ENCODE measurements around the gene FBXW4.

FBXW4 gene

DNA sequence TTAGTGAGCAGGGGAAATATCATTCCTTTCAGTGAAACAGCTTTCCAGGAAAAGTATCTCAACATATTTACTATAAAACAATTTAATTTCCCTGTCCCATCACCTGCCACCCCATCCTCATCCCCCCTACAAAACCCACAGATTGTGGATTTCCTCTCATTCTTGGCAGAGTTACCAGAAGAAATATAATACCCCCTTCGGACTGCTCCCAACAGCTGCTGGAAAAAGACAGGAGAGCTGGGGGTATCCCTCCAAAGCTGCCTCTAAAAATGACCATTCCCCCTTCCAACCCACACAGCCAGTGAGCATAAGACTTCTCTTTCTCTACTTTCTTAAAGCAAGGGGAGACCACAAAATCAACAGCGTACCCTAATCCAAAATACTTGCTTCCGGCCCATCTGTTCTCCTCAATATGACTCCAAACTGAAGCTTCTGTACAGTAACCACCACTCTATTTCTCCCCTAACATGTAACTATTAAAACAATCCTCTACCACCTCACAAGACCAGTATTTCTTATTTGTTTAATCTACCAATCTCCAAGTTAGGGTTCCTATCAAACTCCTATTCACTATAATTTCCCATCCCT is 7.8 kb downstream of the FBXW4 start:
- no peak overlapping the region for H3K4me3 ChIP-seq (ENCODE audit: low read depth, low read length)
- in situ Hi-C loops (cut with HindIII; ENCODE audit: low pct_ligation_motif_present, low sequenced_read_pairs): no loop called here
- H3K27me3 ChIP-seq (replicated peaks): no peaks in the 10 kb centered on the region
- TF ChIP-seq, protein P1, sequence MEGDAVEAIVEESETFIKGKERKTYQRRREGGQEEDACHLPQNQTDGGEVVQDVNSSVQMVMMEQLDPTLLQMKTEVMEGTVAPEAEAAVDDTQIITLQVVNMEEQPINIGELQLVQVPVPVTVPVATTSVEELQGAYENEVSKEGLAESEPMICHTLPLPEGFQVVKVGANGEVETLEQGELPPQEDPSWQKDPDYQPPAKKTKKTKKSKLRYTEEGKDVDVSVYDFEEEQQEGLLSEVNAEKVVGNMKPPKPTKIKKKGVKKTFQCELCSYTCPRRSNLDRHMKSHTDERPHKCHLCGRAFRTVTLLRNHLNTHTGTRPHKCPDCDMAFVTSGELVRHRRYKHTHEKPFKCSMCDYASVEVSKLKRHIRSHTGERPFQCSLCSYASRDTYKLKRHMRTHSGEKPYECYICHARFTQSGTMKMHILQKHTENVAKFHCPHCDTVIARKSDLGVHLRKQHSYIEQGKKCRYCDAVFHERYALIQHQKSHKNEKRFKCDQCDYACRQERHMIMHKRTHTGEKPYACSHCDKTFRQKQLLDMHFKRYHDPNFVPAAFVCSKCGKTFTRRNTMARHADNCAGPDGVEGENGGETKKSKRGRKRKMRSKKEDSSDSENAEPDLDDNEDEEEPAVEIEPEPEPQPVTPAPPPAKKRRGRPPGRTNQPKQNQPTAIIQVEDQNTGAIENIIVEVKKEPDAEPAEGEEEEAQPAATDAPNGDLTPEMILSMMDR (IDR thresholded peaks at IDR 0.05; ENCODE audit: low read depth, low read length, missing control alignments): no peak
- no peaks in the 10 kb centered on the region for H3K36me3 ChIP-seq (replicated peaks)
- H3K27ac ChIP-seq: peak overlapping the region; percentile 26
- DNase-seq: no peak

DNA sequence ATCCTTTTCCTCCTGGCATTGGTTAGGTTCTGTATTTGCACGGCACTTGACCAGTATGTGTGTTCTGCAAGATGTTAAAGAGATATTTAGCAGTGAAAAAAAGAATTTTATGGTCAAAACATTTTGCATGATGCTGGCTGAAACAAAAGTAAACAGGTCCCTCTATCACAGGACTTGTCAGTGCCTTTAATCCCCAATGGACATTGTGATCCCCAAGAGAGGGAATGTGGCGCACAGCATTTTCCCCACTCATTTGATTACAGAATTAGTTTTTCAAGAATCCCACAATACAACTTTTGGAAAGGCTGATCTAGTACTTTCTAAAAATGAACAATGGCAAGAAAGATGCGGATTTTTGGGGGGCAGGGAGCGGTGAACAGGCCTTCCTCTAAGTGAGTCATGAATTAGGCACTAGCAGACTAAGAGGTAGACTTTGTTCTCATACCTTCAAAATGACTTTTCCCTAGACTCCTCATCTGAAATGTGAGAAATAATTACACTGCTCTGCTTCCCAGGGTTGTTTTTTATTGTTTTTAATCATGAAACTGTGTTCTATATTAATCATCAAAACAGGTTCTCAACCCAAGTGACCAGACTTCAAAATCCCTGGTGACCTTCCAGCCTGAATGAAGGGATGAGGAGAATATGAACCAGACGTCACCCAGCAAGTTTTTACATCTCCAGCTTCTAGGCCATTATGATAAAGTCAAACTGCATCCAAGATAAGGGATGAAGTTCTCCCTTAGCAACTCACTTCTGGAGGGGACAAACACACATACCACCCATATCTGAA is 8.6 kb downstream of the FBXW4 start:
- no peak overlapping the region for H3K4me3 ChIP-seq (ENCODE audit: low read depth, low read length)
- TF ChIP-seq, protein P1 (IDR thresholded peaks at IDR 0.05; ENCODE audit: low read depth, low read length, missing control alignments): no peak
- H3K27me3 ChIP-seq (replicated peaks): no peaks in the 10 kb centered on the region
- H3K27ac ChIP-seq: peak overlapping the region; percentile 26
- in situ Hi-C loops (cut with HindIII; ENCODE audit: low pct_ligation_motif_present, low sequenced_read_pairs): no loop called here
- no peaks in the 10 kb centered on the region for H3K36me3 ChIP-seq (replicated peaks)
- DNase-seq: peak; percentile 35

DNA sequence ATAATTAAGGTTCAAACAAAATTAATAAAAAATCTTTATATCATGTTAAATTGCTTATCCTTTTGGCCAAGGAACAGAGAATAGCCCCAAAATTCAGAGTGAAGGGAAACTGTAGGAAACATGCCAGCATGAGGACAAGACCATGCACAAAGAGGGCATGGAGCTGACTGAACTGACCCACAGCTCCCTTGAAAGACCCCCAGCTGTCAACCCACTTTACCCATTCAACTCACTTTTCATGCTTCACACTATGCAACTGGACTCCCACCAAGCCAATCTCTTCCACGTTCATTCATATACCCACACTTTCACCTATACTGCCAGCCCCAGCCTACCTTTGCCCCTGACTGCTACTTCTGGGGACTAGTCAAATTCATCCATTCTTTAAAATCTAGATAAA is 10.2 kb downstream of the FBXW4 start:
- TF ChIP-seq, protein P1 (IDR thresholded peaks at IDR 0.05; ENCODE audit: low read depth, low read length, missing control alignments): no peak
- Histone ChIP-seq H3K27me3 (replicated peaks) (no peaks in the 10 kb centered on the region), H3K4me3 (ENCODE audit: low read depth, low read length) (no peak overlapping the region), H3K36me3 (replicated peaks) (no peaks in the 10 kb centered on the region), H3K27ac (no peak overlapping the region)
- DNase-seq: no peak
- in situ Hi-C loops (cut with HindIII; ENCODE audit: low pct_ligation_motif_present, low sequenced_read_pairs): no loop called here

DNA sequence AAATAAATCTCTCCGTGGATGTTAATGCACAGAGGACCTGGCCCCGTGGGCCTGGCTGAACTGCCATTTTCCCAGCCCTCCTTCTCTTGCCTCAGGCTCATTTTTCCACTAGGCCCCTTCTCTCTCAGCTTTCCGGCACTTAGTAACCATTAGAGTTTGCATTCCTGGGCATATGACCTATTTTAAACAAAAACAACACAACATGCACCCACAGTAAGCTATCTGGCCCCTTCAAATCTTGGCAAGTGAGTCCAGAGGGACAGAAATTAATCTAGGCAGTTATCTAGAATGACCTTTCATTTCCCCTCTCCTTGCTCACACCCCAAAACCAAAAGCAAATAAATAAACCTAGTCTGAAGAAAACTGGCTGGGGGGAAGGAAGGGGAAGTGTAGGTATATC is 11.7 kb downstream of the FBXW4 start:
- no peaks in the 10 kb centered on the region for H3K36me3 ChIP-seq (replicated peaks)
- no peak overlapping the region for H3K4me3 ChIP-seq (ENCODE audit: low read depth, low read length)
- H3K27ac ChIP-seq: no peak overlapping the region
- H3K27me3 ChIP-seq (replicated peaks): no peaks in the 10 kb centered on the region
- TF ChIP-seq, protein P1 (IDR thresholded peaks at IDR 0.05; ENCODE audit: low read depth, low read length, missing control alignments): no peak
- in situ Hi-C loops (cut with HindIII; ENCODE audit: low pct_ligation_motif_present, low sequenced_read_pairs): no loop called here
- DNase-seq: no peak

DNA sequence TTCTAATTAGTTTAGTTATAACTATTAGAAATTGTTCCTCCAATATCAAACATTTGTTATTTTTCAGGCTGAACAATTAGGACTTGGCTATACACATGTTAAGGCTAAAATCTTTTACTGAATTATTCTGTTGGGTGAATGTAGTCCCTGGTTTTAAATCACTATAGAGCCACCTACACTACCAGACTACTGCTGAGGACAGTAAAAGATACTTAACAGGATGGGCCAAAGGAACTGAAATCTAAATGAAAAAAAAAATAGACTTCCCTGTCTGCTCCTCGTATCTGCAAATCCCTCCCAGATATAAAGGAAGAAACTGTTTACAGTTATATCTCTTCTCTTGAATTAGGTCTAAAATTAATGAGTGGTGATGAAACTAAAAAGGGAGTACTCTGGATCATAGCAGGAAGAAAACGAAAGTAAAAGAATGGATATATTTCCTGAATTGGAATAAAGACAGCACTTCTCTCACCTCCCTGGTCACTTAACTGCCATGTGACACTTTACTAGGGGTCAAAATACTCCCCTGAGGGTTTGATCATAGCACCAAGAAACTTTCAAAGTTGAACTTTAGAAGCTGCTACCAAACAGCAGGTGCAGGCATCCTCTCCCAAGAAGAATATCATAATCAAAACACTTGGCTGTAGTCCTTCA is 12.7 kb downstream of the FBXW4 start:
- no peaks in the 10 kb centered on the region for H3K36me3 ChIP-seq (replicated peaks)
- H3K27ac ChIP-seq: no peak overlapping the region
- H3K27me3 ChIP-seq (replicated peaks): no peaks in the 10 kb centered on the region
- TF ChIP-seq, protein P1 (IDR thresholded peaks at IDR 0.05; ENCODE audit: low read depth, low read length, missing control alignments): no peak
- H3K4me3 ChIP-seq (ENCODE audit: low read depth, low read length): no peak overlapping the region
- in situ Hi-C loops (cut with HindIII; ENCODE audit: low pct_ligation_motif_present, low sequenced_read_pairs): no loop called here
- DNase-seq: no peak

Data from brain microvascular endothelial cell (primary cell).